NCI-H1436 (cell line): ENCODE measurements around the gene DPYD.

Source experiments
- DNase-seq: peaks from one replicate; lab custom pipeline; 2025; lab: John Stamatoyannopoulos, UW

Gene DPYD

DNA sequence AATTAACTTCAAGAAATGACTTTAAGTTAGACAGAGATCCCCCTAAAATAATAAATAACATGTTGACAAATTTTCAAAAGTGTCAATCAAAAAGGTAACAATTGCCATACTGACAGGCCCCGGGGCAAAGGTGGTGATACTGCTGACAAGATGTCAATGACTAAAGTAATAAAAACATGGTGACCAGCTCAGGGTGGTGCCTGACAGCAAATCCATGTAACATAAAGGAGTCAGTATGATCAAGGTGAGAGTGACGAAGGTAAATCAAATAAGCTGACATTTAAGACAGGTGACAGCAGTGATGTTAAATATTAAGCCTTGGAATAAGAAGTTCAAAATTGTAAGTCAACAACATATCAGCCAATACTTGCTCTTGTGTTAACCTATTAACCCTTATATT, 387.5 kb downstream of the DPYD start:
- DNase-seq, result no peak

- DNase-seq, result no peak
Observed at GRCh38 chr1:97529600-97529999, 391.2 kb downstream of the DPYD start.

DNA sequence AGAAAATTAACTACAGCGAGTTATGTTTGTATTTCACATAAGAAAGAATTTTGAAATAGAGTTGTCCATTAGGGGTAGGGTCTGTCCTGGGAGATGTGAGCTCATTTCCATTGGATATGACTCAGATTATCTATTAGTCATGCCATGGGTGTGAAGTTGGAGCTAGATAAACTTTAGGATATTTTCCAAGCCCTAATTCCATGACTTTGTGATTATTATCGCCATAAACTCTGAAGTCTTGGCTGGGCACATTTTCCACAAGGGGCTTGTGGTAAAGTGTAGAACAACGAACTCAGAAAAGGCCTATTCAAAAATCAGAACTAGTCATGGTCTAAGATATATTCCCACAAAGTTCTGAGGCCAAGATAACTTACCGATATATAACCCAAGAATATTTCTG, 396.6 kb downstream of the DPYD start:
- DNase-seq, result no peak

DNA sequence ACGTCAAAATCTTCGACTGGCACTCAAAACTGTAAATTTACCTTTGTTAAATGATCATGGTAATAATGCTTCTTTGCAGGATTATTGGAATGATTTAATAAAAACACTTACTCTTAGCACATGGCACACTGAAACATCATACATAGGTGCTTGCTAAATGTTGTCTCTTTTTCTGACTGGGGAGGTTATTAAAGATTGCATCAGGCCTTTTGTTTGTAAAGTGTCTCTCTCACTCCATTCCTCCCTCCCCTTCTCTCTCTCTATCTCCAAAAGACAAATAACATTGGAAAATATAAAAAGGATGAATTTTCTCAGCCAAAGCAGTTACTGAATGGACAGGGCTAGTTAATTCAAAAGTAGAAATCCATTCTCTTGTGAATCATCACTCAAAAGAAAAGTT, 404.2 kb downstream of the DPYD start:
- DNase-seq, result no peak

- no peak for DNase-seq
Observed at GRCh38 chr1:97508653-97509218, 412.1 kb downstream of the DPYD start.

DNA sequence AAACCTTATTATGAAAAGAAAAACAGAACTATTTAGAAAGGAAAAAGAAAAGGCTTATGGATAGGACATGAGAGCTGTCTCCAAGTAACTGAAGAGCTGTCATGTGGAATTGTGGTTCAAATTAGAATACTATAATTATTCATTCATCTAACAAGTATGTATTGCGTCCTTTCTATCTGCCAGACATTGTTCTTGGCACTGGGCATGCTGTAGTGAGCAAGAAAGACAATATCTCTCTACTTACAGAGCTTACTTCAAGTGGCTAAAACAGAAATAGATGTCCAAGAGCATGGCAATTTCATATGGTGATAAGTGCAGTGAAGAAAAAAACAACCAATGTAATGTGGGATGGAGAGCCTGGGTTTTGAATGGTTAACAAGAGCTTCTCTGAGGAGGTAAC, 413.0 kb downstream of the DPYD start:
- DNase-seq, result no peak

GRCh38 chr1:97506368-97506767, 414.5 kb downstream of the DPYD start:
- DNase-seq, result no peak

GRCh38 chr1:97505816-97506215, 415.0 kb downstream of the DPYD start:
- DNase-seq, result no peak

- DNase-seq, result no peak
Observed at GRCh38 chr1:97505289-97505688, 415.5 kb downstream of the DPYD start.

- no peak for DNase-seq
Observed at GRCh38 chr1:97502360-97502759, 418.5 kb downstream of the DPYD start.

- DNase-seq, result no peak
Observed at GRCh38 chr1:97501628-97502027, 419.2 kb downstream of the DPYD start.

- DNase-seq, result no peak
Observed at GRCh38 chr1:97500760-97501159, 420.1 kb downstream of the DPYD start.

DNA sequence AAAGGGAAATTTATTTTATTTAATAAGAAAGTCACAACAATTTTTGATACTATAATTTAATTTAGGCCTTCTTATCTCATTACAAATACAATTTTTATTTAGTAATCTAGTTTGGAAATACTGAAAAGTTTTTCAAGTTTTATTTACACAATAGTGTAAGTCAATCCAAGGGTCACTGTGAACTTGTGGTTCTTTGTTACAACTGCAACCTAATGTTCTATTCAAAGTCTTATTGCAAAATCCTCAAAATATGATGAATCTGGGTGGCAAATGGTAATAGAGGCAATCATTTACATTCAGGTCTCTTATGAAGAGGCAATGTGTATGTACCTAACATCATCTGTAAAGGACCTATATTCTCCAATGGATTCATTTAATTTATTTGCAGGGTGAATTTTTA, 421.2 kb downstream of the DPYD start:
- no peak for DNase-seq

DNA sequence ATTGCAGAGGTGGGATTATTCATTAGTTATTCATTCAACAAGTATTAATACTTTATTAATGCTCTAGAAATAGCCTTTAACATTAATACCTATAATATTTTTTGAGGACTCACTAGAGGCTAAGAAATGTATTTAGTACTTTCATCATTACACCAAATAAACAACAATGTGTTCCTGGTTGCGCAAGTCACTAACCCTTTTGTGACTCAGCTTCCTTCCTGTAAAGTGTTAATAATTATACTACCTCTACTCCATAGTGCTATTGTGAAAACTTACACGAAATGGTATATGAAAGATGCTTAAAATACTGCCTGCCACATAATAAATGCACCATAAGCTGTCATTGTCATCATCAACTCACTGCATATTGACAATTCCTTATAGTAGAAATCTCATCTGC, 431.0 kb downstream of the DPYD start:
- no peak for DNase-seq

DNA sequence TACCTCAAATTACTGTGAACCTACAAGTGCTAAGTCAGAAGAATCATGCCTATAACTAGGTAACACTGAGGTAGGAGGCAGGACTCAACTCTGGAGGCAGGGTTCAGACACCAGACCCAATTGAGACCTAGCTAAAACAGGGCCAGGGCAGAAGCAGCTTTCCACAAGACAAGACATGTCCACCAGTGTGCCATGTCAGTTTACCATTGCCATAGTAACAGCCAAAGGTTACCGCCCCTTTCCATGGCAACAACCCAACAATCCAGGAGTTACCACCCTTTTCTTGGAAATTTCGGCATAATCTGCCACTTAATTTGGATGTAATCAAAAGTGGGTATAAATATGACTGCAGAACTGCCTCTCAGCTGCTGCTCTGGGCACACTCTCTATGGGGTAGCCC, 432.3 kb downstream of the DPYD start:
- DNase-seq, result no peak

DNA sequence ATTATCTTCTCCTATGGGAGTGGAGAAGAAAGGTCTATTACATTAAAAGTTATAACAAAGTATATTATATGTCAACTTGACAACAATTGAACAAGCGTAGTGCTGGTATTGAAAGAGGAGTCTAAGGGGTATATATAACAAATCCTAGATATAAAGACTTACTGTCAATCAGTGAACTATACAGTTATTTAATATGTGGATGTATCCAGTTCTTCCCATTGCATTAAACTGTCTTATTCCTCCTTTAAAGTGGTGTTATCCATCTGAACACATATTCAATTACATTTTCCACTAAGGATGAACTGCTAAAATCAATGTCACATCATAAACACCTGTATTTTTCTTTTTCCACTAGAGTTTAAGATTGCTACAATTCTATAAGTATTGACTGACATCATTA, 438.8 kb downstream of the DPYD start:
- no peak for DNase-seq

- DNase-seq, result no peak
Observed at GRCh38 chr1:97467445-97467844, 453.4 kb downstream of the DPYD start.

- no peak for DNase-seq
Observed at GRCh38 chr1:97464305-97464704, 456.5 kb downstream of the DPYD start.

DNA sequence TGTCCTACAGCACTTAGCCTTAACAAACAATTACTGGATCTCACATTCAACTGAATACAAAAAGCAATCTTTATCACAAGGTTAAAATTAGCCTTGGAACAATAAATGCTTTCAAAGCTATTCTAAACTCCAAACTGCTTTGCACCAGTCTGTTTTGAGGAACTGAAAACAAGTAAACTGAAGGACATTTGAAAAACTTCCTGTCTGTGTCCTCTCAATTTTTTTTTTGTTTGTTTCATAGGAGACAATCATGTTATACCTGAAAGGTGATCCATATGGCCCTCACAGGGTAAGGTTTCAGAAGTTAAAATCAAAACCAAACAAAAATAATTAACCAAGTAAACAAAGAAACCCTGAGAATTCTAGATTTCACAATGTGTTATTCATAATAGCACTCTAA, 459.1 kb downstream of the DPYD start:
- no peak for DNase-seq

DNA sequence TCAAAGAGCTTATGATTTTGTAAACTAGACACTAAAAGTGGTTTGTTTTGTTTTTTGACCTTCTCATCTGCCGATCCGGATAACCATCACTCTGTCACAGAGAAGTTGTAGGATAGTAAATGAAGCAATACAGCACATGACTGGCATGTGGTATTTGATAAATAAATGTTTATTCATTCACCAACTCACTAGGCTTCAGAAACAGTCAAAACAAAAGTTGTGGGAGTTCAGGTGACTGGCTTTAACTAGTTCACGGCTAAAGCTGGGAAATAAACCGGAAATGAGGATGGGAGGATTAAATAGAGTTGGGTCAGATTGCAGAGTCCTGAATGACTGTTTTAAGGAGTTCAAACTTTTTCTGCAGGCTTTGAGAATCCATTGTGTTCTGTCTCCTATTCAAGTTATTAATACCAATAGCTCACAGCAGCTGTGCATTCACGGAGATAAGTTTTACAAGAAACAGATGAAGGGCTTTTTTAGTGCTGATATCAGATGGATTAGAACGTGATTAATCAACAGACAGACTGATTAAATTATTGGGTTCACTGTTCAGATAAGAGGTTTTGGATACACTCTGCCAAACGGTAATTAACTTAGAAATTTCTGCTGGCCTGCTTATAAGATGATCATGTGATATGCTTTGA, 463.3 kb downstream of the DPYD start:
- DNase-seq, result no peak

GRCh38 chr1:97451944-97452343, 468.9 kb downstream of the DPYD start:
- no peak for DNase-seq

GRCh38 chr1:97451046-97451826, 469.6 kb downstream of the DPYD start:
- no peak for DNase-seq

DNA sequence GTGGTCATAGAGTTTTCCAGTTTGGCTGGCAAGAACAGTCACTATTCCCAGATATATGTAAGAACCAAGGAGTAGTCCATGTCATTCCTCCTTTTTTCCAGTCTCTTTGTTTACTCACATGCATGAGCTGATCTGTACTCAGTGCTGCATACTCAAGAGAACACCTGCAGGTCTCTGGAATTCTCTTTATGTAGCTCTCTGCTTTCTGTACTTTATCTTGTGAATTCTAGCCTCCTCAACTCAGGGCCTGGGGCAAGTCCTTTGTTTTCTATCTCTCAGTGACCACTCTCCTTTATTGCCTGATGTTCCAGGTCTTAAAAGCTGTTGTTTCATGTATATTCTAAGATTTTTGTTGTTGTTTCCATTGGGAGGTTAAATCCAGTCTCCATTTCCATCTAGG, 478.9 kb downstream of the DPYD start:
- no peak for DNase-seq

DNA sequence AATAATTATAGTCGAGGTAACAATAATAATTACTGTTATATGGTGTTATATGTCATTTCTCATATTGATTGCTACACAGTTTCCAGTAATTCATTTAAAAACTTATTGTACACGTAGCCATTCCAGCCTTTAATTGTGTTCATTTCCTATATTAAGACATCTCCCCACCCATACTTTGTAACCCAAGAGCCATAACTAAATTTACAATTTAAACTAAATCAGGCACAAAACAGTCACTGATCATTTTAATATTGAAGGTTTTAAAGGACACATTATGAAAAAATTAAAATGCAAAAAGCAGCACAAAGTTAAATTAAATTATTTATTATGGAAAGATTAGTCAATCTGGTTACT, 487.0 kb downstream of the DPYD start:
- no peak for DNase-seq
